ENCODE measurements around the gene RBM12. TPM values are rescaled to one million over a fixed set of nuclear protein-coding genes. Genes with fewer than 3 reads are reported as not detected.

The RBM12 gene
- total and polyA plus RNA-seq, 12 donors: 6.0 to 63.0 (median 51.5) TPM

DNA sequence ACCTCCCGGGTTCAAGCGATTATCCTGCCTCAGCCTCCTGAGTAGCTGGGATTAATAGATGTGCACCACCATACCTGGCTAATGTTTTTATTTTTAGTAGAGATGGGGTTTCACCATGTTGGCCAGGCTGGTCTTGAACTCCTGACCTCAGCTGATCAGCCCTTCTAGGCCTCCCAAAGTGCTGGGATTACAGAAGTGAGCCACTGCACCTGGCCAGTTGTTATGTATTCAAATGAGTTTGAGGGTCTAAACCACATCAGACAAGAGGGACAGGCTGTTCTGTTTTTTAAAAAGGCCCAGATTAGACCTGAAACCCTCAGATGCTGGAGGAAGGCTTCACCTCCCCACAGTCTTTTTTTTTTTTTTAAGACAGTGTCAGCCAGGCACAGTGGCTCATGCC, 53.2 kb downstream of the RBM12 start:
- Histone ChIP-seq H3K4me1 (peaks cover 2 to 13% (median 5%) of the 10 kb centered on the region in 9 donors), H3K4me3 (no peak overlapping the region), H3K27me3 (no peaks in the 10 kb centered on the region), H3K36me3 (no peaks in the 10 kb centered on the region), H3K27ac (no peak overlapping the region), H3K9me3 (no peaks in the 10 kb centered on the region)
- WGBS, 2 donors: 94 to 96% methylated on average over 2 of the region's 2 CpGs
- no peak for TF ChIP-seq CTCF (IDR thresholded peaks at IDR 0.05)
- intact Hi-C loops (cut with DNase I): loop anchor here in 2 of 10 donors (10.0 kb wide), 2 partner anchors 53 to 83 kb away; partner anchors contain the start of genes CPNE1 (in 1 of the 2), NFS1 (in 1 of the 2), RBM12 (in 1 of the 2) and ROMO1 (in 1 of the 2)
- no peak for ATAC-seq
- DNase-seq: no peak

- Histone ChIP-seq H3K4me3 (no peak overlapping the region), H3K36me3 (no peaks in the 10 kb centered on the region), H3K27me3 (no peaks in the 10 kb centered on the region), H3K4me1 (peaks cover 2 to 12% (median 5%) of the 10 kb centered on the region in 9 donors), H3K27ac (no peak overlapping the region), H3K9me3 (no peaks in the 10 kb centered on the region)
- no peak for TF ChIP-seq CTCF (IDR thresholded peaks at IDR 0.05)
- DNase-seq (no peak), ATAC-seq (no peak)
- WGBS, 2 donors: 72 to 76% methylated on average over 9 of the region's 9 CpGs
- intact Hi-C loops (cut with DNase I): loop anchor here in 2 of 10 donors (10.0 kb wide), 2 partner anchors 54 to 84 kb away; partner anchors contain the start of genes CPNE1 (in 1 of the 2), NFS1 (in 1 of the 2), RBM12 (in 1 of the 2) and ROMO1 (in 1 of the 2)
Measured at GRCh38 chr20:35610833-35611427, 53.8 kb downstream of the RBM12 start.

DNA sequence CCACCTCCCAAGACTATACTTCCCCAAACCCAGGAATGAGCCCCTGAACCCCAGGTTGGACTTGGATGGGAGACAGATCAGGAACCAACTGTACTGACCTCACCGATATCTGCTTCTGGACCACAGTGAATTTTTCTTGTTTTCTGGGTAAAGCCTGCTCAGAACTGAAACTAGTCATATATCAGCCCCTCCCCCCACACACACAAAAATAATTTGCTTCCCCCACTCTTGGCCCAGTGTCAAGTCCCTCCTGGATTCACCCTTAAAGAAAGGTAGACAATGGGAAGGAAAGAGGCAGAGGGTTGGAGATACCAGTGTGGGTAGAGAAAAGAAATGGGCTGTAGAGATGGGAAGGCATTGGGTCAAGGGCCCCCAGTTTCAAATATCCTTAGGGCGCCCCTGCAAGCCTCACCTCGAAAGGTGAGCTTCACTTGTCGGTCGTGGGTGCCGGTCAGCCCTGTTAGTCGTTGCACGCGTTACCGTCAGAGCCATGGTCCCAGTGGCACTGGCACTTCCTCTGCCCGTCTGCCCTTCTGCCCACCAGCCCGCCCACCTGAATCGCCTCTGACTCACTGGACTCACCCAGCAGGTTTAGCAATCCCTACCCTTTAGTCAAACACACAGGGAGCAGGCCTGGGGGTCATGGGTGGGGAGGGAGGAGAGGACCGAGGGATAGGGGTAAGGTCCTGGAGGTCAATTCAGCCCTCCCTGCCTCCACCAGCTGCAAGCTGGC, 57.5 kb downstream of the RBM12 start:
- Histone ChIP-seq H3K9me3 (no peaks in the 10 kb centered on the region), H3K4me3 (no peak overlapping the region), H3K36me3 (no peaks in the 10 kb centered on the region), H3K27me3 (peaks cover 0 to 4% (median under 1%) of the 10 kb centered on the region in 7 donors), H3K4me1 (peaks cover 0 to 7% (median 0%) of the 10 kb centered on the region in 9 donors), H3K27ac (no peak overlapping the region)
- no peak for DNase-seq
- intact Hi-C loops (cut with DNase I): loop anchor here in 1 of 10 donors (10.0 kb wide), 1 partner anchor 278 kb away; no protein-coding TSS in a partner anchor
- no peak for TF ChIP-seq CTCF (IDR thresholded peaks at IDR 0.05)
- no peak for ATAC-seq
- 80 to 90% methylated on average over 14 of the region's 14 CpGs for WGBS, 2 donors

GRCh38 chr20:35606127-35606526, 58.6 kb downstream of the RBM12 start:
- no peak overlapping the region for H3K27ac ChIP-seq
- peaks cover 0 to 15% (median 9%) of the 10 kb centered on the region in 9 donors for H3K4me1 ChIP-seq
- intact Hi-C loops (cut with DNase I): loop anchor here in 1 of 10 donors (10.0 kb wide), 1 partner anchor 279 kb away; no protein-coding TSS in a partner anchor
- TF ChIP-seq CTCF (IDR thresholded peaks at IDR 0.05): no peak
- H3K9me3 ChIP-seq: no peaks in the 10 kb centered on the region
- H3K36me3 ChIP-seq: no peaks in the 10 kb centered on the region
- H3K27me3 ChIP-seq: peaks cover 0 to 14% (median 7%) of the 10 kb centered on the region in 7 donors
- WGBS, 2 donors: 87 to 89% methylated on average over 4 of the region's 4 CpGs
- H3K4me3 ChIP-seq: no peak overlapping the region
- DNase-seq (no peak), ATAC-seq (no peak)

Measured in heart right ventricle (tissue), 16 donors.